Right ventricle myocardium inferior (tissue), 1 donor: ENCODE data around the gene RPS6KA1. TPM values are rescaled to one million over a fixed set of nuclear protein-coding genes. Genes with fewer than 3 reads are reported as not detected.
"Not testable (repeated sequence)": the region's sequence is repeated elsewhere in the genome, so short reads cannot be mapped to it uniquely, and the experiment has no call there.

Experiments
- ATAC-seq: fragments of 200-7000 bp; cut with Tn5 transposase; one replicate; pipeline ENCODE4 v1.9.1; 2020; ENCODE audit warnings: mild to moderate bottlenecking, moderate library complexity
- DNase-seq: peaks from one replicate; pipeline ENCODE4 v3.0.0; 2021; ENCODE audit errors: missing footprints
- intact Hi-C: fragments of 100-400 bp; cut with DNase I; formaldehyde crosslinking; loops from one replicate; pipeline ENCODE4 v1.11.0; 2022
- long read RNA-seq: library from polyadenylated mRNA; unstranded; transcript quantifications from one replicate; pipeline ENCODE4 v2.0.0, GENCODE V29; 2021
- total RNA-seq: library from RNA; stranded (reverse); fragmentation: NEBNext Ultra II Directional; extraction: Animal tissue kit (Norgen Biotek cat#: 25700); gene quantifications from one replicate; pipeline ENCODE4 v1.2.1, GENCODE V29; 2021
- donor health status: DM: no; HTN: yes; CAD: no; lungs with severe emphysema.

The RPS6KA1 gene
- total RNA-seq, result 6.9 TPM
- long read RNA-seq, transcript RPS6KA1-204 (22 exons, 3,186 nt), result major isoform, 11 of 13 reads
- long read RNA-seq, partial matches to known transcripts, result 0 of 13 reads
- long read RNA-seq, other reads (novel, unspliced or antisense), result 0 of 13 reads

- ATAC-seq, result peak; percentile 73
- peak; percentile 85 for DNase-seq
- intact Hi-C loops, result no loop called here
Observed at GRCh38 chr1:26529655-26530409, at the start of gene RPS6KA1. Gene RPS6KA1 (plus strand): TSS chr1:26529761. CDS start chr1:26529921, 160 bp downstream.

- intact Hi-C loops, result no loop called here
- DNase-seq, result no peak
- no peak for ATAC-seq
Observed at GRCh38 chr1:26482921-26483320, 46.6 kb upstream of the RPS6KA1 start.

- no peak for ATAC-seq
- no peak for DNase-seq
- intact Hi-C loops, result no loop called here
Observed at GRCh38 chr1:26483980-26484379, 45.6 kb upstream of the RPS6KA1 start.

GRCh38 chr1:26490155-26490554 lies 39.4 kb upstream of the RPS6KA1 start:
- intact Hi-C loops, result no loop called here
- no peak for ATAC-seq
- DNase-seq, result no peak

GRCh38 chr1:26493267-26493666 lies 36.3 kb upstream of the RPS6KA1 start:
- intact Hi-C loops, result no loop called here
- DNase-seq, result no peak

GRCh38 chr1:26493938-26494337 lies 35.6 kb upstream of the RPS6KA1 start:
- ATAC-seq, result no peak
- no peak for DNase-seq
- intact Hi-C loops, result no loop called here

More at GRCh38 chr1:26493267-26493666, 36.3 kb upstream of the RPS6KA1 start:
- no peak for ATAC-seq

- intact Hi-C loops, result no loop called here
- no peak for ATAC-seq
- DNase-seq, result no peak
Observed at GRCh38 chr1:26496861-26497260, 32.7 kb upstream of the RPS6KA1 start.

- no peak for ATAC-seq
- no peak for DNase-seq
- intact Hi-C loops, result no loop called here
Observed at GRCh38 chr1:26498894-26499293, 30.7 kb upstream of the RPS6KA1 start.

GRCh38 chr1:26500488-26501175 lies 28.9 kb upstream of the RPS6KA1 start:
- DNase-seq (peak; percentile 94), ATAC-seq (peak; percentile 93)
- intact Hi-C loops, result loop anchor here (1.0 kb wide), 1 partner anchor 288 kb away; no protein-coding TSS in a partner anchor

- intact Hi-C loops, DNase-seq, ATAC-seq: not testable (repeated sequence)
Observed at GRCh38 chr1:26510711-26511110, 18.9 kb upstream of the RPS6KA1 start.

GRCh38 chr1:26515836-26516235 lies 13.7 kb upstream of the RPS6KA1 start:
- intact Hi-C loops, ATAC-seq: not testable (repeated sequence)

GRCh38 chr1:26516987-26517765 lies 12.4 kb upstream of the RPS6KA1 start:
- intact Hi-C loops, result no loop called here
- ATAC-seq (no peak), DNase-seq (no peak)

More at GRCh38 chr1:26515836-26516235, 13.7 kb upstream of the RPS6KA1 start:
- DNase-seq, result not testable (repeated sequence)

GRCh38 chr1:26517766-26518049 lies 11.9 kb upstream of the RPS6KA1 start:
- no peak for ATAC-seq
- intact Hi-C loops, result no loop called here
- DNase-seq, result no peak

GRCh38 chr1:26518355-26518754 lies 11.2 kb upstream of the RPS6KA1 start:
- intact Hi-C loops, result no loop called here
- DNase-seq (no peak), ATAC-seq (no peak)

- ATAC-seq (no peak), DNase-seq (no peak)
- intact Hi-C loops, result no loop called here
Observed at GRCh38 chr1:26520339-26520738, 9.2 kb upstream of the RPS6KA1 start.

- DNase-seq, result no peak
- intact Hi-C loops, result no loop called here
- ATAC-seq, result no peak
Observed at GRCh38 chr1:26521669-26522030, 7.9 kb upstream of the RPS6KA1 start.

- no peak for DNase-seq
- intact Hi-C loops, result no loop called here
- ATAC-seq, result no peak
Observed at GRCh38 chr1:26522073-26522472, 7.5 kb upstream of the RPS6KA1 start.

- DNase-seq (no peak), ATAC-seq (no peak)
- intact Hi-C loops, result no loop called here
Observed at GRCh38 chr1:26524181-26524580, 5.4 kb upstream of the RPS6KA1 start.

GRCh38 chr1:26526287-26526686 lies 3.3 kb upstream of the RPS6KA1 start:
- DNase-seq (no peak), ATAC-seq (no peak)
- intact Hi-C loops, result no loop called here

- ATAC-seq (no peak), DNase-seq (no peak)
- intact Hi-C loops, result no loop called here
Observed at GRCh38 chr1:26529405-26529654, 231 bp upstream of the RPS6KA1 start.
